GM18870 (cell line): Measurements from ENCODE around the gene EVC.
"Not testable (repeated sequence)": the region's sequence is repeated elsewhere in the genome, so short reads cannot be mapped to it uniquely, and the experiment has no call there.

ENCODE experiments used
- ATAC-seq: cut with Tn5 transposase; IDR thresholded peaks from one replicate; pipeline ENCODE4 v1.9.1; 2021; ENCODE audit warnings: moderate library complexity; ENCODE audit not compliant: unreplicated experiment

EVC gene

DNA sequence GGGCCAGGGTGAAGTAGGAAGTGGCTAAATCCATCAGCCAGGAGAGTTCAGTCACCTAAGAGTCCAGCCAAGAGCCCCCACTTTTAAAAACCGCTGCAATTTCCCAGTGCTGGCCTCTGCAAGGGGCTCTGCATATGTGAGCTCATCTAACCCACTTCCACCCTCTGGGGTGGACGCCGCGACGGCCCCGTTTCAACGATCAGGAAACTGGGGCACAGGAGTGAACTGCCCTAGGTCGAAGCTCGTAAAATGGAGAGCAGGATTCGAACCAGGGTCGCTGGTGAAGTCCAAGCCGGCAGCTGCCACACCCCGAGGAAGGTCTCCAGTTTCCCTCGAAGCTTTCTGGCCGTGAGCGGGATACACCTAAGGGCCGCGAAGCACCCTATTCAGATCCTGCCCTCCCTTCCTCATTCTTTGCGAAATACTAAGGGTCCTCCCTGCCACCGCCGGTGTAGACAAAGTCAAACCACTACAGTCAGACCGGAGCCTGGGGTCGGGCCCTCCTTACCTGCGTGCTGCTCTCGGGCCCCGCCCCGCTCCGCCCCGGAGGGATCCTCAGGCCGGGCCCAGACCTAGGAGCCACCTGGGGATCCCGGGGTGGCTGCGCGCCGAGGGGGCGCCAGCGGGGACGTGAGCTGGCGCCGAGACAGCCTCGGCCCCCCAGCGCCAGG, 3.1 kb upstream of the EVC start:
- ATAC-seq = no peak

DNA sequence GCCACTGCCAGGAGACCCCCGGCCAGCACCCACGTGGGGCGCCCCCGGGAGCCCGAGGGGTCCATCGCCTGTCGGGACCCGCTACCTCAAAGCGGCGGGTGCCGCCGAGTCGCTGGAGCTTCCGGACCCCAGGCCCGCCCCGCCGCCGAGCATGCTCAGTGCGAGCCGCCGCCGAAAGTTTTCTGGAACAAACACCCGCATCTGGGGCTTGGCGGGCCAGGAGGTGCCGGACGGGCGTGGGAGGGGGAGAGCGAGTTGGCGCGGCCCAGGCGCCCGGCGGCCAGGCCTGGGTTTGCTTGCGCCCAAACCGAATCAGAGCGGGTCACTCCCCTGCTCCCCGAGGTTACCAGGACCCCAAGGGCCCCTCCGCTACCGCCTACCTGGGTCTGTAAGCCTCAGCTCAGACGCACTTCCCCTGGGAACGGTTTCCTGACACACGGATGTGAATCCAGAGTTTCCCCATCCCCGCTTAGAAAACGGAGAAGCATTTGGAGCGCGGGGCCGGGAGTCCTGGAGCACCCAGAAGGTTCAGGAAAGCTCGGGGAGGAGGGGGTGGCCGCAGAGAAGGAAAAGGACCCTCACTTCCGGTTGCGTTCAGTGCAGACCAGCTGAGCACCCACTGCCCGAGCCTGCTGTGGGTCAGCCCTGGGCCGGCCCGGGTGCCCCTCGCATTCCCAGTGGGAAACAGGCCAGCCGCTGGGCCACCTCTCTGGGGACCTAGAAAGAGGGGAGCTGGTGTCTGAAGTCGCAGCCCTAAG, 2.4 kb upstream of the EVC start, which contains the start of gene EVC2:
TSS of gene EVC2 (minus strand) at position 111 of the 758 bp plus-strand sequence. CDS start at position 65, 46 bp downstream.
- ATAC-seq = no peak

DNA sequence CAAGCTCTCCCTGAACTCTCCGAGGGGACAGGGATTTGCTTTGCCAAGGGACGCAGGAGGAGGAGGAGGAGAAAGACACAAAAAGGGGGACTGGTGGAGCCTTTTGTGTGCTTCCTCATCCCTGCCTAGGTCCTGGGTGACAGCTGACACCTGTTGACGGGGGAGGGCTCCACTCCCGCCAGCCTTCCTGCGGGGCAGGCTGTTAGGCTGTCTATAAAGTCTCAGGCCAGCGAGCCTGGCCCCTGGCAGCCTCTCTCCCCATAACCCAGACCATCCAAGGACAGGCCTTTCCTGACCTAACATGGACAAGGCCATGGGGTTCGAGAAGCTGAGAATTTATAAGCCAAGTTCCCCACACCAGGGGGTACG, 1.8 kb upstream of the EVC start:
- ATAC-seq = no peak

DNA sequence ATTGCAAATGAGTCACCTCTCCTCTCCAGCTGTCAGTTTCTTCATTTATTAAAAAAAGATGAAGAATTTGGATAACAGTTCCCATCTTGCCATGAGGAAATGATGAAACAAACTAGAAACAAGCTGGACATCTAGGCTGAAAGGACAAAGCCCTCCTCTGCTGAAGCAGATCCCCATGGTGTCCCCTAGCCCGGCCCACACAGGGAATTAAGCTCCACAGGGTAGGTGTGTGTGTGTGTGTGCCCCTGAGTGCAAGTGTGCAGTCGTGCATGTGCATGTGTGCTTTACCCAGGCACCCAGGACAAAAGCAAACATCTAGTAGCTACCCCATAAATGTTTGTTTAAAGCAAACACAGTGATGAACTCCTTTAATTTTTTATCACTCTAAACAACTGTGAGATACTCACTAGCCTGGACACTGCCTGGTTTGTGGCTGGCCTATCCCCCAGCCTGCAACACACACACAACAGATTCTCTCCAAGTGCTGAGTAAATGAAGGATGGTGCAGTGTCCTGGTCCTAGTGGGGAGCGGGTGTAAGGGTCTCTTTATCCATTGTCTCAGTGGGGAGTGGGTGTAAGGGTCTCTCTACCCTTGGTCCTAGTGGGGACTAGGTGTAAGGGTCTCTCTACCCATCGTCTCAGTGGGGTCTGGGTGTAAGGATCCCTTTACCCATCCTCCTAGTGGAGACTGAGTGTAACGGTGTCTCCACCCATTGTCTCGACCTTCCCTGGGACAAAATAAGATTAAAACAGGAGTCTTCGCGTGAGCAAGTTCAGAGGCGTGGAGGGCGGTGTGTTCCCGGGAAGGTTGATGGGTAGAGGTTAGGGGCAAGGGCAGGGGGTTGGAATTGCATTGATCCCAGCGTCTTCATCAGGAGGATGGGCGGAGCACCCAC, 688 bp upstream of the EVC start:
- ATAC-seq = no peak

DNA sequence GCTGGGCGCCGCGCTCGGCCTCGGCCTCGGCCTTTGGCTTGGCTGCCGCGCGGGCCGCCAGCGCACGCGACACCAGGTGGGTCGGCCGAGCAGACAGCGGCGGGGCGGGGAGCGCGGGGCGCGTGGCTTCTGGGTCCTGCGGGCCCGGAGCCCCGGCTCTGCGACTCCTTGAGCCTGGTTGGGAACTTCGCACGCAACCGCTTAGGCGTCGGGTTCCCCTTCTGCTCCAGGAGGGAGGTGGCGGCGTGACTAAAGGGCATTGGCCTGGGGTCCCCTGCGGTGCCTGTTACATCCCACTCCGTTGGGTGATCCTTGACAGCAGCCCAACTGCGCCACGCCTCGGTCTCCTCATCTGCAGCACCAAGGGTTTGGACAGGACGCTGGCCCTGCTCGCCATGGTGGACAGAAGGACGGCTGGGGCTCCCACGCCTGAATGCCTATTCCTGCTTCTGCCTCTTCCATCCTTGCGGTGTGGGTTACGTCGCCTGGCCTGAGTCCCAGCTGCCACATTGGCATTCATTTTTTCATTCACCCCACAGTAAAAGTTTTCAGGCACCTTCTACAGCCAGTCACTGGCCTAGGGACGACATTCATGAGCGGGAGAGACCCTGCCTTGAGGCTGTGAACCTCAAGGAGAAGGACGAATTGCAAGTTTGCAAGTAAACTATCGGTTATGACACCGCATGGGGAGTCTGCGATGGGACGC, 631 bp downstream of the EVC start:
- ATAC-seq = no peak

DNA sequence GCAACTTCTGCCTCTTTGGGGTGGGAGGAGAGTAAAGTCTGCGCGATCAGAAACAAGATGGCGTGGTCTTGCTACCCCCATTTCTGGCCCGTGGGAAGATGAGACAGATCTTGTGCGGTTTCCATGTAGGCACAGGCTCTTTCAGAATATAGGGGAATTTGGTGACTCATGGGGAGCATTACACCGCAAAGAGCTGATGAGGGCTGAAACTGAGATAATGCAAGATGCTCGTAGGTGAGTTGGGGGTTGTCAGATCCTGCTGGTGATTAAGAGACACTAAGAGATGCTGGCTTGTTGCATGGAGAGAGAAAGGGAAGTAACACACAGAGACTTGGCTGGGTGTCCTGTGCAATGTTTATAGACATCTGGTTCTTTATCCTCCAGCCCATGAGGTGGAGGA, 1.5 kb downstream of the EVC start:
- ATAC-seq = no peak

DNA sequence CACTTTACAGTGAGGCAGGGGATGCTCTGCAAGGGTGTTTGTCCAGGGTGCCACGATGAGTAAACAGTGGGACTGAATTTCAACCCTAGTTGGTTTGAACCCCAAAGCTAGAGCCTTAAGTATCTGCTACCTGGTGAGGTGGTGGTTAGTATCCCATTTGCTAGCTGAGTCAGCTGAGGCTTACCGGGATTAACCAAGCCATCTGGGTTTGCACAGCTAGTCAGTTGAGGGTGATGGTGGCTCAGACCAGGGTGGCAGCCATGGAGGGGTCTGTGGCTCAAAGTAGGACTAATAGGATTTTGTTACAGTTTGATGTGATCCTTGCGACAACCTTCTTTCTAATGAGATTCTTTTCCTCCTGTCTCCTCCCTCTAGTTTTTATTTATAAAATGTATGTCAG, 1.9 kb downstream of the EVC start:
- no peak for ATAC-seq

DNA sequence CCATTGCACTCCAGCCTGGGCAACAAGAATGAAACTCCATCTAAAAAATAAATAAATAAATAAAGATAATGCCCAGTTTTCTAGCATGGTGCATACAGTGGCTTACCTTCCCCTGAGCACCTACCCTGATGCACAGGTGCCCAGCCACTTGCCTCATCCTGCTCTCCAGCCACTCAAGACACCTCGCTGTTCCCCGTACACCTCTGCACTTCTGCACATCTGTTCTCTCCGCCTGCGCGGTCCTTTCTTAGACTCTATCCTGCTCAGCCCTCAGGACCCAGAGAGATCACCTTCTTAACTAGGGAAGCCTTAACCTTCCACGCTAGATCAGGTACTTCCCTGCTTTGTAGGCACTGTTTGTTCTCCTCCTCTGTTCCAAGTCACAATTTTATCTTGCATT, 2.9 kb downstream of the EVC start:
- no peak for ATAC-seq

DNA sequence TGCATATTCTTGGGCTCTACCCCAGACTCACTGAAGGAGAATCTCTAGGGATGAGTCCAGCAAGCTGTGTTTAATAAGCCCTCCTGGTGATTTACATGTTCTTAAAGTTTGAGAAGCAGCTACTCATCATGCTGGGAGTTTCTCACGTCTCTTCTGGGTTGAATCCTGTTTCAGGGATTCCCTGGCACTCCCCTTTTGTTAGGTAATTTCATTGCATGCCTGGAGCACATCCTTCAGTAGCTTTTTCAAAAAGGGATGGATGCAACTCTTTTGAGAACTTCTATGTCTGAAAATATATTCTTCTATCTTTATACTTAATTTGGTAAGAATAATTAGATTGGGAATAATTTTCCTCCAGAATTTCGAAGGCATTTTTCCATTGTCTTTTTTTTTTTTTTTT, 4.4 kb downstream of the EVC start:
- ATAC-seq = no peak

DNA sequence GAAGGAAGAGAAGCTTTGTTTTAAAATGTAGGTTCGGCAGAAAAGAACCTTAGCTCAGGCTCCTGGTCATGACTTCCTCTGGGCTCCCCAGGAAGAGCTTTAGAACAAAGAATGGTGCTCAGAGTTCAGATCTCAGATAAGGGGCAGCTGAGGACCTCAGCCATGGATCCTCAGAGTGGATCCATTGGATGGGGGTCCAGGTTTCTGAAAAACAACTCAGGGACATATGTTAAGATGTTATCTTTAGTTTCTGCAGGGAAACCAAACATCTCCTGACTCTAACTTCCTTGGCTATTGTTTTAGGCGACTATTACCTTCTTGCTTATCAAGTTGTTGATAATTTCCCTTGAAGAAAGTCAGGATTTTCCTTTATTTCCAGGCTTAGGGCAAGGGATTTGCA, 5.4 kb downstream of the EVC start:
- ATAC-seq = no peak

DNA sequence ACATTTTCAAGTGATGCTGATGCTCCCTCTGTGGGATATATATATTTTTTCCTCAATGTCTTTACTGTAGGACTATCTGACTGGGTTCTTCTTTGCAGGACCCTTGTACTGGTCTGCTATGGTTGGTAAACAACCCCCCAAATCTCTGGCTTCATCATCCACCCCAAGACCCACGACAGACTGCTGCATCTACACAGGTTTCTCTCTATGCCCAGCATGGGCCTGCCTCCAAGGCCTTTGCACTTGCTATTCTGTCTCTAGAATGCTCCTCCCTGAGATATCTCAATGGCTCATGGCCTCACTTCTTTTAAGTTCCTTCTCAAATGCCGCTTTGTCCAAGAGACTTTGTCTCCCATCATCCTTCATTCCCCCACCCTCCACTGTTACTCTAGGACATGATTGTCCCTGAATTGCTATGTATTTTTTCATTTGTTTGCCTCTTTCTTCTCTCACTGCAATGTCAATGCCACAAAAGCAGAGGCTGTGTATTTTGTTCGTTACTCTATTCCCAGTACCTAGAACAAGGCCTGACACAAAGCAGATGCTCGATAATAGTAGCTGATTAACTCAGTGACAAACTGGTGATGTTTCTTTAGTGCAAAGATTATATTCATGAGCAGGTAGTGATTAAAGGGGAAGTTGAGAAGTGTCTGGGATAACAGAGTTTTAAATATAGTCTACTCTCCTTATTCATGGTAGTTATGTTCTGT, 6.6 kb downstream of the EVC start:
- no peak for ATAC-seq

DNA sequence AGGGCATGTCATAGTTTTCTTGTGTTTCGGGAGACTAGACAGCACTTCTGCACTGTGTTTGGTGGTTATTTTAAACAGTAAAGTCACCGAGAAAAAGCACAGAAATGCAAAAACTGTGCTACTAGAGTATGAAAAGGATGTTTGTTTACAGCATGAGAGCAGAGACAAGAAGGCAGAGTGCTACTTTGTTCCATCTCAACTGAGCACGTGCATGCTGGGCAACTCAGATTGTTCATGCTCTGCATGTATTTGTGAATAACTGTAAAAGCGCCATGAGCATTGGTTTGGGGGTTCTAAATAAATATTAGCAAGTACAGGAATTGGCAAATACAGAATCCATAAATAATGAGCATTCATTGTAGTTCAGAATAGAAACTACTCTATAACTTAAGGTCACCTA, 7.4 kb downstream of the EVC start:
- no peak for ATAC-seq

DNA sequence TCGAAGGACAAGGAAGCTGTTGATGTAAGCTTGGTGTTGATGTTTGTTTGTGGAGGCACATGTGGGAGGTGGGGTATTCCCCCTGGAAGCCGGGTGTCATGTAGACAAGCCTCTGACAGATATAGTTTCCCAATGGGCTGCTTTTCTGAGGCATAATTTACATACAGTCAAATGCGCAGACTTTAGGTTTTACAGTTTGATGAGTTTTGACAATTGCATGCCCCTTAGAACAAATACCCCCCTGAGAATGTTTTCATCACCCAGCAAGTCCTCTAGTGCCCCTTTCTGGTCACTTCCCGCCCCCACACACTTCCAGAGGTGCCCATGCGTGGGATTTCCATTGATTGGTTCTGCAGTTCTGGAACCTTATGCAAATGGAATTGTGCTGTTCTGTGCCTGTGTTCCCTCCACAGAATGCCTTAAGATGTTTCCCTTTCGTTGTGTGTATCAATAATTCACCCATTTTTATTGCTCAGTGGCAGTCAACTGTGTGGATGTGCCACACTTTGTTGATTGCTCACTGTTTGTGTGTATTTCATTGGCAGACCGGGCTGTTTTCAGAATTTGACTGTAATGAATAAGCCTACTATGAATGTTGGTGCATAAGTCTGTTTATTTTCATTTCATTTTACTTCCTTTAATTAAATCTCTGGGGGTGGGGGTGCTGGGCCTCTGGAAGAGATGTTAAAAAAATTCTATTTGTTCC, 8.5 kb downstream of the EVC start:
- ATAC-seq = no peak

DNA sequence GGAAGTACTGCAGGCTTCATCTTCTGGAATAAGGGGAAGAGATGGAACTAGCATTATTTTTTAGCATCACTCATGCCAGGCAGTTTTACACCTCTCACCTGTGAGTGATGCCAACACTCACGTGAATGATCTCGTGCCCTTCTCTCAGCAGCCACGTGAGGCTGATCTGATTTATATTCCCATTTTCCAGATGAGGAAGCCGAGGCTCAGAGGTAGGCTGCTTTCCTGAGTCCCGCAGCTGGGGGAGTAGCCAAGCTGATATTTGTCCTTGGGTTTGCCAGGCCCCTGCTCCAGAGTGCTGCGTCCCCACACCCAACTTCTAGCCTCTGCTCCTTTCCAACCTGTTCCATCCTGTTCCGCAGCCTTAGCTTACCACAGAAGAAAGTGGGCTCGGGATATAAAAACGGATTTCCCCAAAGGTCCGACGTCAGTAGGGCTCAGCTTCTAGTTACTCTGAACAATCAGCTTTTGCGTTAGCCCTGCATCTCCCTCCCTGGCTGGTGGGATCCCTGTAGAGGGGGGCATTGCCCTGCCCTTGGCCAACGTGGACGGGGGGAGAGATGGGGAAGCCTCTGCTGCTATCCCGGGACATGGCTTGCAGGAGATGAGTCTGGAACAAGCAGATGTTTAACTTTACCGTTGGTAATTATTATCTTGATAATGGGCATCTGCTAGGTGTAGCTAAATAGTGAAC, 9.3 kb downstream of the EVC start:
- no peak for ATAC-seq

DNA sequence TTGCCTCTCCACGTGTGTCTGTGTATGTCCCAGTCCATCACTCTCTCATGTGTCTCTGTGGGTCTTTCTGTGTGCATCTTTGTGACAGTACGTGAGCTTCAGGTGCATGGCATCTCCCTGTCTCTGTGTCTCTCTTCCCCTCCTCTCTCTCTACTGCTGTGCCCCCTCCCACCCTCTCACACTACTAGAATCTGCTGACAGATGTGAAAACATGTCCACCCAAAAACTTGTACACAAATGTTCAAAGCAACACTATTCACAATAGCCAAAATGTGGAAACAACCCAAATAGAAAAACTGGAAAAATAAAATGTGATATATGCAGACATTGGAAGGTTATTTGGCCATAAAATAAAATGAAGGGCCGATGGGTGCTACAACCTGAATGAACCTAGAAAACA, 10.0 kb downstream of the EVC start:
- ATAC-seq = no peak

DNA sequence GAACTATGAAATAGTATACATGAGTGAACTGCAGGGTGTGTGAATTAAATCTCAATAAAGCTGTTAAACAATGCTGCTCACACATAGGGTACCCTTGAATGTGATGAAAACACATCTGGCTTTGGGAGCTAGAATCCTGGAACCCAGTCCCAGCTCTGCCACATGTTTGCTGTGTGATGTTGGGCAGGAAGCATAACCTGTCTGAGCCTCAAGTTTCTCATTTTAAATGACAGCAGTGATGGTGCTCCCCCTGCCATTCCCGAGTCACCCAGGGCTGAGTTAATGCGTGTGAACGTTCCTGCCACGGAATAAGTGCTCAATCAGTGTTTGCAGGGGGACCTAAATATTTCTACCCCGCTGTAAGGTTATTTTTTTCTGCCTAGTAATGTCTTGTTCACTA, 10.9 kb downstream of the EVC start:
- no peak for ATAC-seq

DNA sequence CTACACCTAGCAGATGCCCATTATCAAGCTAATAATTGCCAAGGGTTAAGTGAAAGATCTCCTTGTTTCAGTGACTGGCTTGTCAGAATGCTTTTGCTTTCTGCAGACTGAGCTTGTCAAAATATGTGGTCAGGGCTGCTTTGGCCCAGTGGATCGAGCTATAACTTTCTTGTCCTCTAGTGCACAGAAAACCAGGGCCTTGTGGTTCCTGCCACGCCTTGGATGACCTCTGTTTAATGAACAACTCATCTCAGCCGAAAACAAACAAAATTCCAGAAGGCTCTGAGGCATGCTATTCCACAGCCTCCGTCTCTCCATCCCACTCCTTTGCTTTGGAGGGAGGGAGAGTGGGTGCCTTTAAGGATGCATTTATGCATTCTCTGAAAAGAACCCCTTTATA, 11.3 kb downstream of the EVC start:
- ATAC-seq = no peak

DNA sequence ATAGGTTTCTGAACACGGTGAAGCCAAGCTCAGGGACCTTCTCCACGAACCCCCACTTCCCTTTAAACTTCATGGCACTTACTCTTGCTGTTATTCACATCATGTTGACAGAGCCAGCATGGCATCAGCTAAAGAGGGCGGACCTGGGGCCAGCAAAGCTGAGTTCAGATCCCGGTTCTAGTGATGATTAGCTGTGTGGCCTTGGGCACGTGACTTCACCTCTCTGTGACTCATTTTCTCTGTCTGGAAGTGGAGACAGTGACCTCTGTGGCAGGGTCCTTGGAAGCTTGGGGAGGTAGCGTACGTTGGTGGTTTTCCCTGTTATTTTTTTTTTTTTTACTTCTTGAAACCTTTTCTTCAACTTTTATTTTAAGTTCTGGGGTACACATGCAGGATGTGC, 13.4 kb downstream of the EVC start:
- ATAC-seq = no peak

DNA sequence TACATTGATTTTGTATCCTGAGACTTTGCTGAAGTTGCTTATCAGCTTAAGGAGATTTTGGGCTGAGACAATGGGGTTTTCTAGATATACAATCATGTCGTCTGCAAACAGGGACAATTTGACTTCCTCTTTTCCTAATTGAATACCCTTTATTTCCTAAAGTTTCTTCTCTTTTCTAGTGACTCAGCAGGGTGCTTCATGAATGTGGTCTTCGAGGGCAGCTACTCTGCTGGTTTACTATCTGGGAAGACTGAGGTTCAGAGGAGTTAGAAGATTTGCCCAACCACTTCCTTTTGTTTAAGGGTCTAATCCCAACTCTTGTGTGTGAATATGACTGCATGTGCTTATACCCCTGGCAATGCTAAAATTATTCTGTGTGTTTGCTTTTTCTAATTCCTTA, 17.4 kb downstream of the EVC start:
- not testable (repeated sequence) for ATAC-seq
